T-helper 2 cell treated with Interferon-gamma antibody and Interleukin-4, amounts not matched to agents 100 ng/mL and 5 ng/mL, for 36 hours (primary cell): Measurements from ENCODE around the gene CYGB. TPM values are rescaled to one million over a fixed set of nuclear protein-coding genes. Genes with fewer than 3 reads are reported as not detected.
"Not testable (repeated sequence)": the region's sequence is repeated elsewhere in the genome, so short reads cannot be mapped to it uniquely, and the experiment has no call there.

Source experiments
- intact Hi-C: fragments of 100-400 bp; cut with micrococcal nuclease; formaldehyde crosslinking; loops from one replicate; pipeline ENCODE4 v1.15.1; 2023
- total RNA-seq: library from RNA; stranded (reverse); gene quantifications from 2 replicates; pipeline ENCODE4 v1.2.3, GENCODE V29; 2022

CYGB gene
- total RNA-seq, 1 donor from 2014 or later: 0.11 TPM

- intact Hi-C loops: no loop called here
Measured at GRCh38 chr17:76538941-76539570, 1.5 kb upstream of the CYGB start.

- intact Hi-C loops: no loop called here
Measured at GRCh38 chr17:76538281-76538931, 897 bp upstream of the CYGB start.

GRCh38 chr17:76537288-76537577 is 276 bp downstream of the CYGB start:
- intact Hi-C loops: no loop called here

GRCh38 chr17:76536511-76537287 is 810 bp downstream of the CYGB start:
- intact Hi-C loops: no loop called here

- intact Hi-C loops: no loop called here
Measured at GRCh38 chr17:76535788-76536510, 1.6 kb downstream of the CYGB start.

- intact Hi-C loops: no loop called here
Measured at GRCh38 chr17:76534831-76535732, 2.4 kb downstream of the CYGB start.

GRCh38 chr17:76533640-76534359 is 3.7 kb downstream of the CYGB start:
- intact Hi-C loops: not testable (repeated sequence)

GRCh38 chr17:76532072-76532651 is 5.3 kb downstream of the CYGB start:
- intact Hi-C loops: no loop called here

- intact Hi-C loops: no loop called here
Measured at GRCh38 chr17:76531486-76532038, 5.9 kb downstream of the CYGB start.

- intact Hi-C loops: no loop called here
Measured at GRCh38 chr17:76530811-76531485, 6.6 kb downstream of the CYGB start.

- intact Hi-C loops: no loop called here
Measured at GRCh38 chr17:76530095-76530723, 7.3 kb downstream of the CYGB start.

- intact Hi-C loops: no loop called here
Measured at GRCh38 chr17:76529224-76530094, 8.1 kb downstream of the CYGB start.

GRCh38 chr17:76528528-76529223 is 8.8 kb downstream of the CYGB start:
- intact Hi-C loops: no loop called here

- intact Hi-C loops: no loop called here
Measured at GRCh38 chr17:76528156-76528527, 9.4 kb downstream of the CYGB start.

GRCh38 chr17:76527430-76528111 is 9.9 kb downstream of the CYGB start:
- intact Hi-C loops: no loop called here

- intact Hi-C loops: not testable (repeated sequence)
Measured at GRCh38 chr17:76527016-76527415, 10.5 kb downstream of the CYGB start.

- intact Hi-C loops: not testable (repeated sequence)
Measured at GRCh38 chr17:76525513-76525833, 12.0 kb downstream of the CYGB start.
